ENCODE measurements around the gene PPM1H.

PPM1H gene

GRCh38 chr12:62848418-62848817 lies 86.5 kb downstream of the PPM1H start:
- no peak overlapping the region for H2AFZ ChIP-seq (ENCODE audit: low read length)
- peaks cover 4% of the 10 kb centered on the region; the same call in 1 of the 2 replicates for H3K36me3 ChIP-seq (ENCODE audit: insufficient read depth, low read length)
- no peaks in the 10 kb centered on the region for H3K9me3 ChIP-seq (ENCODE audit: insufficient read depth, low read depth, low read length)
- H4K20me1 ChIP-seq (ENCODE audit: insufficient read depth, low read length, poor library complexity, severe bottlenecking) = no peaks in the 10 kb centered on the region
- no peak overlapping the region for H3K4me3 ChIP-seq (ENCODE audit: low read length, poor library complexity, severe bottlenecking)
- H3F3A ChIP-seq (ENCODE audit: low read depth) = no peaks in the 10 kb centered on the region
- no peaks in the 10 kb centered on the region for H3K9me2 ChIP-seq (replicated peaks; ENCODE audit: low read depth, low read length)
- TF ChIP-seq EZH2phosphoT487 (IDR thresholded peaks at IDR 0.05; ENCODE audit: borderline replicate concordance) (no peak), CTCF (conservative IDR thresholded peaks at IDR 0.05; ENCODE audit: low read length) (no peak)
- no peak overlapping the region for H3K9ac ChIP-seq (ENCODE audit: low read depth, low read length, poor library complexity, severe bottlenecking)
- no peak overlapping the region for H3K4me2 ChIP-seq (ENCODE audit: low read depth, low read length, poor library complexity, severe bottlenecking)
- peaks cover 34% of the 10 kb centered on the region; the same call in 1 of the 2 replicates for H3K79me2 ChIP-seq (ENCODE audit: insufficient read depth, low read length)
- H3K27me3 ChIP-seq (ENCODE audit: insufficient read depth, low read length, poor library complexity, severe bottlenecking) = no peaks in the 10 kb centered on the region
- H3K4me1 ChIP-seq (ENCODE audit: insufficient read depth, low read length, poor library complexity, severe bottlenecking) = peaks cover 19% of the 10 kb centered on the region

- peaks cover 16% of the 10 kb centered on the region for H3K4me1 ChIP-seq (ENCODE audit: insufficient read depth, low read length, poor library complexity, severe bottlenecking)
- no peak overlapping the region for H3K4me3 ChIP-seq (ENCODE audit: low read length, poor library complexity, severe bottlenecking)
- no peaks in the 10 kb centered on the region for H3K9me2 ChIP-seq (replicated peaks; ENCODE audit: low read depth, low read length)
- H3K4me2 ChIP-seq (ENCODE audit: low read depth, low read length, poor library complexity, severe bottlenecking) = no peak overlapping the region
- TF ChIP-seq CTCF (conservative IDR thresholded peaks at IDR 0.05; ENCODE audit: low read length) (no peak), EZH2phosphoT487 (IDR thresholded peaks at IDR 0.05; ENCODE audit: borderline replicate concordance) (no peak)
- no peaks in the 10 kb centered on the region for H3K27me3 ChIP-seq (ENCODE audit: insufficient read depth, low read length, poor library complexity, severe bottlenecking)
- no peak overlapping the region for H2AFZ ChIP-seq (ENCODE audit: low read length)
- H3K36me3 ChIP-seq (ENCODE audit: insufficient read depth, low read length) = peaks cover 3% of the 10 kb centered on the region; the same call in 1 of the 2 replicates
- no peaks in the 10 kb centered on the region for H3K9me3 ChIP-seq (ENCODE audit: insufficient read depth, low read depth, low read length)
- no peak overlapping the region for H3K9ac ChIP-seq (ENCODE audit: low read depth, low read length, poor library complexity, severe bottlenecking)
- peaks cover 36% of the 10 kb centered on the region; the same call in 1 of the 2 replicates for H3K79me2 ChIP-seq (ENCODE audit: insufficient read depth, low read length)
- no peaks in the 10 kb centered on the region for H3F3A ChIP-seq (ENCODE audit: low read depth)
- no peaks in the 10 kb centered on the region for H4K20me1 ChIP-seq (ENCODE audit: insufficient read depth, low read length, poor library complexity, severe bottlenecking)
Measured at GRCh38 chr12:62847709-62848108, 87.2 kb downstream of the PPM1H start.

- Histone ChIP-seq H4K20me1 (ENCODE audit: insufficient read depth, low read length, poor library complexity, severe bottlenecking) (no peaks in the 10 kb centered on the region), H2AFZ (ENCODE audit: low read length) (no peak overlapping the region), H3K4me1 (ENCODE audit: insufficient read depth, low read length, poor library complexity, severe bottlenecking) (peaks cover 19% of the 10 kb centered on the region), H3K36me3 (ENCODE audit: insufficient read depth, low read length) (no peaks in the 10 kb centered on the region), H3F3A (ENCODE audit: low read depth) (no peaks in the 10 kb centered on the region), H3K9ac (ENCODE audit: low read depth, low read length, poor library complexity, severe bottlenecking) (no peak overlapping the region), H3K4me3 (ENCODE audit: low read length, poor library complexity, severe bottlenecking) (no peak overlapping the region), H3K27me3 (ENCODE audit: insufficient read depth, low read length, poor library complexity, severe bottlenecking) (no peaks in the 10 kb centered on the region), H3K9me2 (replicated peaks; ENCODE audit: low read depth, low read length) (no peaks in the 10 kb centered on the region), H3K4me2 (ENCODE audit: low read depth, low read length, poor library complexity, severe bottlenecking) (peak overlapping the region; percentile 6), H3K9me3 (ENCODE audit: insufficient read depth, low read depth, low read length) (no peaks in the 10 kb centered on the region), H3K79me2 (ENCODE audit: insufficient read depth, low read length) (peaks cover 30% of the 10 kb centered on the region; the same call in 1 of the 2 replicates)
- TF ChIP-seq EZH2phosphoT487 (IDR thresholded peaks at IDR 0.05; ENCODE audit: borderline replicate concordance) (no peak), CTCF (conservative IDR thresholded peaks at IDR 0.05; ENCODE audit: low read length) (no peak)
Measured at GRCh38 chr12:62846491-62846890, 88.5 kb downstream of the PPM1H start.

Measured in Loucy (cell line).